Neural cell (in vitro differentiated cells): ENCODE measurements around the gene PANK4. TPM values are rescaled to one million over a fixed set of nuclear protein-coding genes. Genes with fewer than 3 reads are reported as not detected.

Experiments
- H2AFZ ChIP-seq: fragments of 200-600, 300-800 bp; sonication (generic), shearing (Covaris generic); 2 replicates; pipeline ENCODE4 v1.6.0; 2014; ENCODE audit warnings: low read depth, mild to moderate bottlenecking, antibody characterized with exemption, low read length, moderate library complexity
- H3F3A ChIP-seq: fragments of 200-600 bp; shearing (Covaris generic); 2 replicates; pipeline ENCODE4 v1.6.1; 2016; ENCODE audit warnings: mild to moderate bottlenecking, moderate library complexity, mixed read lengths, antibody characterized with exemption, low read length; ENCODE audit not compliant: insufficient read depth, poor library complexity, severe bottlenecking
- H3K27ac ChIP-seq: fragments of 200-600, 300-800 bp; sonication (generic), shearing (Covaris generic); 2 replicates; pipeline ENCODE4 v1.5.1; 2014; ENCODE audit warnings: mild to moderate bottlenecking, low read length, moderate library complexity
- H3K27me3 ChIP-seq: fragments of 300-800, 200-600 bp; sonication (generic), shearing (Covaris generic); 2 replicates; pipeline ENCODE4 v1.6.0; 2014; ENCODE audit warnings: mild to moderate bottlenecking, low read depth, low read length, moderate library complexity; ENCODE audit not compliant: insufficient read depth
- H3K36me3 ChIP-seq: fragments of 300-800, 200-600 bp; sonication (generic), shearing (Covaris generic); 2 replicates; pipeline ENCODE4 v1.5.1; 2014; ENCODE audit warnings: mild to moderate bottlenecking, antibody characterized with exemption, low read length, moderate library complexity; ENCODE audit not compliant: insufficient read depth
- H3K4me2 ChIP-seq: fragments of 300-800, 200-600 bp; sonication (generic), shearing (Covaris generic); 2 replicates; pipeline ENCODE4 v1.6.0; 2014; ENCODE audit warnings: mild to moderate bottlenecking, low read length
- H3K4me3 ChIP-seq: fragments of 300-800, 200-600 bp; sonication (generic), shearing (Covaris generic); 2 replicates; pipeline ENCODE4 v1.5.1; 2014; ENCODE audit warnings: mild to moderate bottlenecking, low read length, moderate library complexity
- H3K79me2 ChIP-seq: fragments of 200-600 bp; shearing (Covaris generic); replicated peaks from 2 replicates; pipeline ENCODE4 v1.6.0; 2014; ENCODE audit warnings: mild to moderate bottlenecking, low read length, moderate library complexity; ENCODE audit not compliant: insufficient read depth
- H3K9ac ChIP-seq: fragments of 300-800, 200-600 bp; sonication (generic), shearing (Covaris generic); 2 replicates; pipeline ENCODE4 v1.6.1; 2016; ENCODE audit warnings: mild to moderate bottlenecking, low read length, mixed read lengths
- H3K9me2 ChIP-seq: fragments of 200-600 bp; shearing (Covaris generic); 2 replicates; pipeline ENCODE4 v1.6.1; 2016; ENCODE audit warnings: mild to moderate bottlenecking, low read length, mixed read lengths; ENCODE audit not compliant: insufficient read depth
- H3K9me3 ChIP-seq: fragments of 200-600, 300-800 bp; sonication (generic), shearing (Covaris generic); 2 replicates; pipeline ENCODE4 v1.6.1; 2016; ENCODE audit warnings: mild to moderate bottlenecking, mixed run types, low read length, moderate library complexity, mixed read lengths
- H4K20me1 ChIP-seq: fragments of 200-600 bp; shearing (Covaris generic); 2 replicates; pipeline ENCODE4 v1.6.1; 2016; ENCODE audit warnings: mild to moderate bottlenecking, mixed run types; ENCODE audit not compliant: insufficient read depth
- CTCF ChIP-seq: fragments of 450-650 bp; IDR thresholded peaks from 2 replicates; pipeline ENCODE4 v1.5.1; 2014; ENCODE audit warnings: antibody characterized with exemption, mild to moderate bottlenecking, moderate library complexity; ENCODE audit not compliant: poor library complexity, severe bottlenecking
- EP300 ChIP-seq: fragments of 450-650 bp; conservative IDR thresholded peaks from 2 replicates; pipeline ENCODE4 v1.6.1; 2014; ENCODE audit warnings: antibody characterized with exemption, mild to moderate bottlenecking, moderate library complexity; ENCODE audit not compliant: poor library complexity, severe bottlenecking
- EZH2 ChIP-seq: fragments of 200-600, 300-800 bp; shearing (Covaris generic), sonication (generic); IDR thresholded peaks from 2 replicates; pipeline ENCODE4 v1.6.1; 2014; ENCODE audit warnings: antibody characterized with exemption, low read length, borderline replicate concordance, mild to moderate bottlenecking; ENCODE audit not compliant: insufficient read depth, poor library complexity, severe bottlenecking
- MXI1 ChIP-seq: fragments of 450-650 bp; conservative IDR thresholded peaks from 2 replicates; pipeline ENCODE4 v1.6.1; 2014; ENCODE audit warnings: antibody characterized with exemption, mild to moderate bottlenecking; ENCODE audit not compliant: poor library complexity, severe bottlenecking
- POLR2AphosphoS5 ChIP-seq: IDR thresholded peaks from 2 replicates; pipeline ENCODE4 v1.6.1; 2012
- RAD21 ChIP-seq: fragments of 450-650 bp; conservative IDR thresholded peaks from 2 replicates; pipeline ENCODE4 v1.6.1; 2014; ENCODE audit warnings: antibody characterized with exemption, mild to moderate bottlenecking, moderate library complexity
- REST ChIP-seq: IDR thresholded peaks from 2 replicates; pipeline ENCODE4 v1.6.1; 2012; ENCODE audit warnings: borderline replicate concordance
- SMC3 ChIP-seq: fragments of 450-650 bp; conservative IDR thresholded peaks from 2 replicates; pipeline ENCODE4 v1.6.1; 2014; ENCODE audit warnings: antibody characterized with exemption, mild to moderate bottlenecking, moderate library complexity; ENCODE audit not compliant: poor library complexity
- TAF1 ChIP-seq: IDR thresholded peaks from 2 replicates; pipeline ENCODE4 v1.6.1; 2012; ENCODE audit warnings: low read depth
- polyA plus RNA-seq: library from polyadenylated mRNA; depleted of rRNA; stranded (reverse); fragments of >200 nt; gene quantifications from 2 replicates; pipeline ENCODE4 v1.2.3, GENCODE V29; 2014

The PANK4 gene
- polyA plus RNA-seq, 1 donor from 2014 or later: 37.9 TPM

DNA sequence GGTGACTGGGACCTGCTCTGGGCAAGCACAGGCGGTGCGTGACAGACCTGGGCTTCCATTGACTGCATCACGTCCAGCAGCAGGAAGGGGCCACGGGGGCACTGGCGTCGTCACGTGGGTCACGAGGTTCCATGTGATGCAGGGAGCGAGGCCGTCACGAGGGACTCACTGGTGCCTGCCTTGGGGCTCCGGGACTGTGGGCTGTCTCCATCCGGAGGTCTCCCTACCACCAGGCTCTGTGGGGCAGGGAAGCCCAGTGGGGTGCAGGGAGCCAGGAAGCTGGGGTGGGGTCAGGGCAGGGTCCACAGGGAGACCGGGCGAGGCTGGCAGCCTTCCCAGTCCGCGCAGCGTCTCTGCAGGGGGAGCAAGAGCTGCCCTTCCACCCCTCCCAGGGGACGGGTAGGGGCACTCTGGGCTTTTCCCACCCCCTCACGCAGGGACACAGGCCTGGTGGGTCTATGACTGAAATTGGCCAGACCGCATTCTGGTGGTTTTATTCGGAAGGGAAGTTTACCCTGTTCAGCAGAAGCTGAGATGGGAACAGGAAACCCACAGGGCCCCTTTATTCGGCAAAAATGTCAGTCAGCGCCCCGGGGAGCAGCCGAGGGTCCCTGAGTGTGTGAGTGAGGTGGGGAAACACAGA, 29.4 kb upstream of the PANK4 start:
- Histone ChIP-seq H3K36me3 (no peaks in the 10 kb centered on the region), H4K20me1 (no peaks in the 10 kb centered on the region), H3F3A (no peaks in the 10 kb centered on the region), H3K9me3 (no peaks in the 10 kb centered on the region), H3K27ac (no peak overlapping the region), H3K9ac (no peak overlapping the region), H3K79me2 (no peaks in the 10 kb centered on the region), H3K27me3 (no peaks in the 10 kb centered on the region), H2AFZ (no peak overlapping the region), H3K9me2 (no peaks in the 10 kb centered on the region), H3K4me3 (no peak overlapping the region), H3K4me2 (no peak overlapping the region)
- TF ChIP-seq CTCF: no peak
- no peak for TF ChIP-seq POLR2AphosphoS5
- TF ChIP-seq TAF1: no peak
- TF ChIP-seq MXI1: no peak
- no peak for TF ChIP-seq SMC3
- no peak for TF ChIP-seq REST

GRCh38 chr1:2554621-2555387, 28.4 kb upstream of the PANK4 start:
- H3K27me3 ChIP-seq: no peaks in the 10 kb centered on the region
- TF ChIP-seq MXI1 (no peak), RAD21 (peak; percentile 52), SMC3 (peak; percentile 54), EZH2 (no peak), POLR2AphosphoS5 (no peak), EP300 (no peak), CTCF (peak; percentile 52)
- H3K9ac ChIP-seq: no peak overlapping the region
- H3K36me3 ChIP-seq: no peaks in the 10 kb centered on the region
- no peaks in the 10 kb centered on the region for H3F3A ChIP-seq
- H3K27ac ChIP-seq: no peak overlapping the region
- H3K4me3 ChIP-seq: no peak overlapping the region
- no peaks in the 10 kb centered on the region for H3K9me3 ChIP-seq
- no peaks in the 10 kb centered on the region for H3K9me2 ChIP-seq
- H3K79me2 ChIP-seq: no peaks in the 10 kb centered on the region
- H2AFZ ChIP-seq: no peak overlapping the region
- no peak overlapping the region for H3K4me2 ChIP-seq
- no peaks in the 10 kb centered on the region for H4K20me1 ChIP-seq
